HUES64 (cell line): ENCODE measurements around the gene FNDC3A.
"Not testable (repeated sequence)": the region's sequence is repeated elsewhere in the genome, so short reads cannot be mapped to it uniquely, and the experiment has no call there.

Experiments
- H3K27ac ChIP-seq: 2 replicates; pipeline ENCODE4 v1.7.0; 2013; ENCODE audit warnings: low read depth, low read length, inconsistent platforms
- H3K27me3 ChIP-seq: 2 replicates; pipeline ENCODE4 v1.6.1; 2013; ENCODE audit warnings: mild to moderate bottlenecking, low read length; ENCODE audit not compliant: insufficient read depth
- H3K36me3 ChIP-seq: 2 replicates; pipeline ENCODE4 v1.6.1; 2013; ENCODE audit warnings: mild to moderate bottlenecking, low read length; ENCODE audit not compliant: insufficient read depth
- H3K4me1 ChIP-seq: 2 replicates; pipeline ENCODE4 v1.6.1; 2013; ENCODE audit warnings: mild to moderate bottlenecking, low read length, moderate library complexity; ENCODE audit not compliant: insufficient read depth
- H3K4me3 ChIP-seq: 2 replicates; pipeline ENCODE4 v1.5.1; 2013; ENCODE audit warnings: mild to moderate bottlenecking, low read length, moderate library complexity
- H3K9ac ChIP-seq: 2 replicates; pipeline ENCODE4 v1.6.1; 2013; ENCODE audit warnings: mild to moderate bottlenecking, low read depth, low read length
- H3K9me3 ChIP-seq: 2 replicates; pipeline ENCODE4 v1.6.1; 2013; ENCODE audit warnings: low read depth, low read length; ENCODE audit not compliant: insufficient read depth
- WGBS: fragments of 150-250, 120-280 bp; methylation state at CpG from one replicate; pipeline ENCODE4 v1.1.7; 2013; ENCODE audit warnings: missing lambda C conversion rate; 5-methylcytosine and 5-hydroxymethylcytosine counted together

Gene FNDC3A

GRCh38 chr13:49044836-49045235 is 69.1 kb downstream of the FNDC3A start:
- Histone ChIP-seq H3K4me1 (no peaks in the 10 kb centered on the region), H3K9me3 (no peaks in the 10 kb centered on the region), H3K27ac (no peak overlapping the region), H3K4me3 (no peak overlapping the region), H3K9ac (no peak overlapping the region), H3K27me3 (no peaks in the 10 kb centered on the region), H3K36me3 (no peaks in the 10 kb centered on the region)
- WGBS: 96% methylated on average over 2 of the region's 2 CpGs

GRCh38 chr13:49046002-49046401 is 70.3 kb downstream of the FNDC3A start:
- H3K4me1 ChIP-seq: no peaks in the 10 kb centered on the region
- H3K9me3 ChIP-seq: no peaks in the 10 kb centered on the region
- no peak overlapping the region for H3K4me3 ChIP-seq
- H3K27ac ChIP-seq: no peak overlapping the region
- H3K36me3 ChIP-seq: no peaks in the 10 kb centered on the region
- H3K27me3 ChIP-seq: no peaks in the 10 kb centered on the region
- H3K9ac ChIP-seq: no peak overlapping the region
- WGBS: 100% methylated on average over 2 of the region's 2 CpGs

GRCh38 chr13:49046519-49046918 is 70.8 kb downstream of the FNDC3A start:
- Histone ChIP-seq H3K4me1 (peaks cover 3% of the 10 kb centered on the region; the same call in 1 of the 2 replicates), H3K9ac (no peak overlapping the region), H3K4me3 (no peak overlapping the region), H3K9me3 (no peaks in the 10 kb centered on the region), H3K27me3 (no peaks in the 10 kb centered on the region), H3K36me3 (no peaks in the 10 kb centered on the region), H3K27ac (no peak overlapping the region)
- WGBS: 92% methylated on average over 2 of the region's 2 CpGs

GRCh38 chr13:49052813-49053212 is 77.1 kb downstream of the FNDC3A start:
- Histone ChIP-seq H3K4me1 (peaks cover 23% of the 10 kb centered on the region), H3K36me3 (no peaks in the 10 kb centered on the region), H3K27me3 (no peaks in the 10 kb centered on the region), H3K4me3 (no peak overlapping the region), H3K9ac (no peak overlapping the region), H3K9me3 (no peaks in the 10 kb centered on the region), H3K27ac (no peak overlapping the region)
- WGBS: 92% methylated on average over 6 of the region's 6 CpGs

- no peaks in the 10 kb centered on the region for H3K36me3 ChIP-seq
- H3K4me3 ChIP-seq: no peak overlapping the region
- no peaks in the 10 kb centered on the region for H3K9me3 ChIP-seq
- peaks cover 23% of the 10 kb centered on the region for H3K4me1 ChIP-seq
- no peak overlapping the region for H3K9ac ChIP-seq
- 97% methylated on average over 1 of the region's 1 CpG for WGBS
- no peaks in the 10 kb centered on the region for H3K27me3 ChIP-seq
- H3K27ac ChIP-seq: no peak overlapping the region
Observed at GRCh38 chr13:49053215-49053614, 77.5 kb downstream of the FNDC3A start.

DNA sequence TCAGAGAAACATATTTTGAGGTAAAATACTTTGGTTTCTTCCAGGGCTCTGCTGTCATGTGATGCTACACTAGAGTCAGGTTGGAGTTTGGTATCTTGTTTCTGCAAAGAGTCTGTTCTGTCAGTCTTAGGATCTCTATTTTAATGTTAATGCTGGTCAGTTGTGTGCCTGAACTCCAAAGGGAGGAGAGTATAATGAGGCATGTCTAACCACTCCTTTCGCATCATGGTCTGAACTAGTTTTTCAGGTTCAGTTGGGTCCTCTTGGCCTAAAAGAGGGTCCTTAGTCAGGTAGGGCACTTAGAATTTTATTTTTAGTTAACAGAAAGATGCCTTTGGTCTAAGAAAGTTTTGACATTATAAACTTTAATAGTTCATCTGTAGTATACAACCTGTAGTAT is 78.2 kb downstream of the FNDC3A start:
- H3K9ac ChIP-seq: no peak overlapping the region
- WGBS: 93% methylated on average over 1 of the region's 1 CpG
- no peaks in the 10 kb centered on the region for H3K9me3 ChIP-seq
- H3K4me3 ChIP-seq: no peak overlapping the region
- peaks cover 23% of the 10 kb centered on the region for H3K4me1 ChIP-seq
- H3K27me3 ChIP-seq: no peaks in the 10 kb centered on the region
- H3K36me3 ChIP-seq: no peaks in the 10 kb centered on the region
- no peak overlapping the region for H3K27ac ChIP-seq

DNA sequence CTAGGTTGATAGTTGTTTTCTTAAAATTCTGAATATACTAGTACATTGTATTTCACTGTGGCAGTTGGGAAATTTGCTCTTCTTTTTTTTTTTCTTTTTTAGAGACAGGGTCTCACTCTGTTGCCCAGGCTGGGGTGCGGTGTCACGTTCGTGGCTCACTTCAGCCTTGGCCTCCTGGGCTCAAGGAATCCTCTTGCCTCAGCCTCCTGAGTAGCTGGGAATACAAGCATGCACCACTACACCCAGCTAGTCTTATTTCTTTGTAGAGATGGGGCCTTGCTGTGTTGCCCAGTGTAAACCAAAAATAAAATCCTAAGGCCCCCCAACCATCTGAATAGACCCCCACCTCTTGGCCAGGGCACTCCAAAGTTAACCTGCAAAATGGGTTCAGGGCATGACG is 79.3 kb downstream of the FNDC3A start:
- Histone ChIP-seq H3K4me3 (no peak overlapping the region), H3K27ac (no peak overlapping the region), H3K9ac (no peak overlapping the region), H3K9me3 (no peaks in the 10 kb centered on the region), H3K36me3 (no peaks in the 10 kb centered on the region), H3K27me3 (no peaks in the 10 kb centered on the region), H3K4me1 (peaks cover 23% of the 10 kb centered on the region)
- WGBS: 98% methylated on average over 4 of the region's 4 CpGs

GRCh38 chr13:49057176-49057575 is 81.5 kb downstream of the FNDC3A start:
- Histone ChIP-seq H3K9me3 (no peaks in the 10 kb centered on the region), H3K9ac (no peak overlapping the region), H3K4me3 (no peak overlapping the region), H3K36me3 (no peaks in the 10 kb centered on the region), H3K27me3 (no peaks in the 10 kb centered on the region), H3K4me1 (peaks cover 17% of the 10 kb centered on the region), H3K27ac (no peak overlapping the region)
- WGBS: 88% methylated on average over 3 of the region's 3 CpGs

DNA sequence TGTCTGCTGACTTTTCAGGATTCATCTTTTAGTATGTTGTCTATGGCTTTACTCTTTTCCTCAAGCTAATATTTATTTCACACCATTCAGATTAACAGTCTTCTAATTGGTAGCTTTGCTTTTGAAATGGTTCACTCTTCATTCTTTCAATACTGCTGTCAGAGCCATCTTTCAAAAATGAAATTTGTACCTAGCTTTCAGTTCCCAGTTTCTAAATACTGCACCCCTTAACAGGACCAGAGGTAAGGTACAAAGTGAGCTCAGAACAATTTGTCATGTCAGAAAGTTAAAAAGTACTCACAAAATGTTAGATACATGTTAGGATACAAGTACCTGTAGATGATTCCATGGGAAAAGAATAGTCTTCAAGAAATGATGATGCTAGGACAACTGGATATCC is 83.0 kb downstream of the FNDC3A start:
- H3K27ac ChIP-seq: no peak overlapping the region
- no peak overlapping the region for H3K4me3 ChIP-seq
- no peaks in the 10 kb centered on the region for H3K9me3 ChIP-seq
- no peak overlapping the region for H3K9ac ChIP-seq
- H3K36me3 ChIP-seq: no peaks in the 10 kb centered on the region
- no peaks in the 10 kb centered on the region for H3K27me3 ChIP-seq
- H3K4me1 ChIP-seq: peaks cover 11% of the 10 kb centered on the region

GRCh38 chr13:49060678-49061387 is 85.1 kb downstream of the FNDC3A start:
- Histone ChIP-seq H3K27ac (no peak overlapping the region), H3K9ac (no peak overlapping the region), H3K4me3 (no peak overlapping the region), H3K36me3 (no peaks in the 10 kb centered on the region), H3K4me1 (peaks cover 4% of the 10 kb centered on the region; the same call in 1 of the 2 replicates), H3K9me3 (no peaks in the 10 kb centered on the region), H3K27me3 (no peaks in the 10 kb centered on the region)
- WGBS: 95% methylated on average over 3 of the region's 3 CpGs

DNA sequence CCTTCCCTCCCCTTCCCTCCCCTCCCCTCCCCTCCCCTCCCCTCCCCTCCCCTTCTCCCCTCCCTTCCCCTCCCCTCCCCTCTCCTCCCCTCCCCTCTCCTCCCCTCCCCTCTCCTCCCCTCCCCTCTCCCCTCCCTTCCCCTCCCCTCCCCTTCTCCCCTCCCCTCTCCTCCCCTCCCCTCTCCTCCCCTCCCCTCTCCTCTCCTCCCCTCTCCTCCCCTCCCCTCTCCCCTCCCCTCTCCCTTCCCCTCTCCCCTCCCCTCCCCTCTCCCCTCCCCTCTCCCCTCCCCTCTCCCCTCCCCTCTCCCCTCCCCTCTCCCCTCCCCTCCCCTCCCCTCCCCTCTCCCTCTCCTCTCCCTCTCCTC is 85.7 kb downstream of the FNDC3A start:
- not testable (repeated sequence) for H3K4me3 ChIP-seq

GRCh38 chr13:49062297-49062896 is 86.7 kb downstream of the FNDC3A start:
- Histone ChIP-seq H3K9me3 (no peaks in the 10 kb centered on the region), H3K36me3 (no peaks in the 10 kb centered on the region), H3K27ac (no peak overlapping the region), H3K4me3 (no peak overlapping the region), H3K4me1 (peaks cover under 1% of the 10 kb centered on the region; the same call in 1 of the 2 replicates), H3K9ac (no peak overlapping the region), H3K27me3 (no peaks in the 10 kb centered on the region)
- WGBS: 91% methylated on average over 2 of the region's 3 CpGs

More for the DNA sequence above, 85.7 kb downstream of the FNDC3A start:
- H3K4me1 ChIP-seq, H3K36me3 ChIP-seq, H3K27ac ChIP-seq, H3K27me3 ChIP-seq, H3K9ac ChIP-seq, H3K9me3 ChIP-seq: not testable (repeated sequence)
